Brain microvascular endothelial cell (primary cell): Measurements from ENCODE around the gene GASK1A.
"Not testable (repeated sequence)": the region's sequence is repeated elsewhere in the genome, so short reads cannot be mapped to it uniquely, and the experiment has no call there.

Experiments
- DNase-seq: peaks from one replicate; pipeline ENCODE4 v3.0.0-alpha.2; 2020
- H3K27ac ChIP-seq: fragments of 250-450 bp; sonication (Bioruptor Pico); 2 replicates; pipeline ENCODE4 v1.5.1; 2020; ENCODE audit warnings: mild to moderate bottlenecking, moderate library complexity
- H3K27me3 ChIP-seq: fragments of 250-450 bp; sonication (Bioruptor Pico); replicated peaks from 2 replicates; pipeline ENCODE4 v1.5.1; 2020; ENCODE audit warnings: mild to moderate bottlenecking
- H3K36me3 ChIP-seq: fragments of 250-450 bp; sonication (Bioruptor Pico); replicated peaks from 2 replicates; pipeline ENCODE4 v1.5.1; 2020; ENCODE audit warnings: mild to moderate bottlenecking
- H3K4me3 ChIP-seq: 2 replicates; pipeline ENCODE4 v1.5.1; 2011; ENCODE audit warnings: low read depth, mild to moderate bottlenecking, control low read depth, low read length, moderate library complexity
- in situ Hi-C: cut with HindIII; loops from 2 replicates; pipeline ENCODE4 v1.10.0; 2017; ENCODE audit warnings: low sequenced_read_pairs, low pct_ligation_motif_present
- TF ChIP-seq, protein P1 (sequence below): IDR thresholded peaks from 2 replicates; pipeline ENCODE4 v1.5.1; 2011; ENCODE audit warnings: low read depth, mild to moderate bottlenecking, moderate library complexity, low read length, control low read depth, inconsistent platforms; ENCODE audit errors: missing control alignments

The GASK1A gene

DNA sequence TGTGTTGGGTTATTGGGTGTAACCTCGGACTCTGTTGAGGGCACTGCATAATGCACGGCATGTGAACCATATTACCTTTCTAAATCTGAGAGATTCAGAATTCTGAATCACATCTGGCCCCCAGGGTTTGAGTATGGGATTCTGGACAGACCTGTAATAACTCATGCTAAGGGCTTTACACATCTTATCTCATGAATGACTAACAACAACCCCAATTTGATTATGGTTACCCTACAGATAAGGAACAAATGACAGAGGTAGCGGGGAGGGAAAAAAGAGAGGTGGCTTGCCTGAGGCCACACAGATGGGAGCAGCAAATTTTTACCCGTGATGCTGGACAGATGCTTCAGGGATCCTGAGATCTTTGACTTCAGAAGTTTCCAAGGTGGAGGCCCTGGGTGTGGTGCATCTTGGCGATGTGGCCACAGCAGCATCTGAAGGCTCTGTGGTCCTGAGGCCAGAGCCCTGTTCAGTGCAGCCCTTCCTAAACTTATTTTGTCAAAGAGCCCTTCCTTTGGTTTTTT lies 83.0 kb downstream of the GASK1A start:
- no peak overlapping the region for H3K27ac ChIP-seq
- TF ChIP-seq, protein P1, sequence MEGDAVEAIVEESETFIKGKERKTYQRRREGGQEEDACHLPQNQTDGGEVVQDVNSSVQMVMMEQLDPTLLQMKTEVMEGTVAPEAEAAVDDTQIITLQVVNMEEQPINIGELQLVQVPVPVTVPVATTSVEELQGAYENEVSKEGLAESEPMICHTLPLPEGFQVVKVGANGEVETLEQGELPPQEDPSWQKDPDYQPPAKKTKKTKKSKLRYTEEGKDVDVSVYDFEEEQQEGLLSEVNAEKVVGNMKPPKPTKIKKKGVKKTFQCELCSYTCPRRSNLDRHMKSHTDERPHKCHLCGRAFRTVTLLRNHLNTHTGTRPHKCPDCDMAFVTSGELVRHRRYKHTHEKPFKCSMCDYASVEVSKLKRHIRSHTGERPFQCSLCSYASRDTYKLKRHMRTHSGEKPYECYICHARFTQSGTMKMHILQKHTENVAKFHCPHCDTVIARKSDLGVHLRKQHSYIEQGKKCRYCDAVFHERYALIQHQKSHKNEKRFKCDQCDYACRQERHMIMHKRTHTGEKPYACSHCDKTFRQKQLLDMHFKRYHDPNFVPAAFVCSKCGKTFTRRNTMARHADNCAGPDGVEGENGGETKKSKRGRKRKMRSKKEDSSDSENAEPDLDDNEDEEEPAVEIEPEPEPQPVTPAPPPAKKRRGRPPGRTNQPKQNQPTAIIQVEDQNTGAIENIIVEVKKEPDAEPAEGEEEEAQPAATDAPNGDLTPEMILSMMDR, result no peak
- no peak overlapping the region for H3K4me3 ChIP-seq
- in situ Hi-C loops, result no loop called here
- DNase-seq, result no peak
- no peaks in the 10 kb centered on the region for H3K27me3 ChIP-seq
- no peaks in the 10 kb centered on the region for H3K36me3 ChIP-seq

- in situ Hi-C loops, result no loop called here
- H3K4me3 ChIP-seq, result no peak overlapping the region
- peak; percentile 9 for DNase-seq
- H3K27me3 ChIP-seq, result no peaks in the 10 kb centered on the region
- TF ChIP-seq, protein P1, result no peak
- no peaks in the 10 kb centered on the region for H3K36me3 ChIP-seq
- no peak overlapping the region for H3K27ac ChIP-seq
Measured at GRCh38 chr3:43062564-43063040, 83.5 kb downstream of the GASK1A start.

- TF ChIP-seq, protein P1, result no peak
- no peak overlapping the region for H3K4me3 ChIP-seq
- no peak overlapping the region for H3K27ac ChIP-seq
- in situ Hi-C loops, result no loop called here
- H3K36me3 ChIP-seq, result no peaks in the 10 kb centered on the region
- no peak for DNase-seq
- H3K27me3 ChIP-seq, result no peaks in the 10 kb centered on the region
Measured at GRCh38 chr3:43063114-43063513, 84.0 kb downstream of the GASK1A start.

DNA sequence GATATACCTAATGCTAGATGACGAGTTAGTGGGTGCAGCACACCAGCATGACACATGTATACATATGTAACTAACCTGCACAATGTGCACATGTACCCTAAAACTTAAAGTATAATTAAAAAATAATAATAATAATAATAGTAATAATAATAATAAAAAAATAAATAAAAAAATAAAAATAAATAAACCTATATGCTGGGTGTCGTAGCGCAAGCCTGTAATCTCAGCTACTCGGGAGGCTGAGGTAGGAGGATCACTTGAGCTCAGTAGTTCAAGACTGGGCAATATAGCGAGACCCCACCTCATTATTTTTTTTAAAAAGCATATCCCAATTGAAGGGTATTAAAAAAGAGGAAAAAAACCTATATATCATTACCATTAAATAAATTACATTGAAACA lies 91.6 kb downstream of the GASK1A start:
- H3K27ac ChIP-seq, H3K4me3 ChIP-seq, H3K36me3 ChIP-seq, H3K27me3 ChIP-seq, DNase-seq, in situ Hi-C loops: not testable (repeated sequence)

DNA sequence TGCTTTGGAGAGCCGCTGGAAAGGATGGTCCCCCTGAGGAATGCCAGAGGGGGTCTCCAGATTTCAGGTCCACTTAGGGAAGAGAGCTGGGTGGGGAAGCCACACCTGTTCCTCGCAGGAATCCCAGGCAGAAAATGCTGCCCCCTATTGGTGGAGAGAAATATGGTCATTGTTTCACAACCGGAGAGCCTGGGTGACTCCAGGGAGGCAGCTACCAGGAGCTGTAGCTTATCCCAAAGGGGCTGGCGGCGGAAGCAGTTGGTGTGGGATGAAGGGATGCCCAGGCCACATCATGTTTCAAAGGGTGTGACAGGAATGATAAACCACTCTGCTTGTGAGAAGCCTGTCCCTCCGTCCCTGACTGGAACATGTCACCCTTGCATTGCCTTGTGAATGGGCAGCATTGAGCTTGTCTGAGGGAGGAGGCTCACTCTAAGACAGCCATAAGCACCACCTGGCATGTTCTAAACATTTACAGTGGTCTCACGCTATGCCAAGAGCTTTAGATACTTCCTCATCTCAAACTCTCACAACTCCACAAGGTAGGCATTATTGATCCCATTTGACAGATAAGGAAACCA lies 92.3 kb downstream of the GASK1A start:
- Histone ChIP-seq H3K36me3 (no peaks in the 10 kb centered on the region), H3K4me3 (no peak overlapping the region), H3K27me3 (no peaks in the 10 kb centered on the region), H3K27ac (no peak overlapping the region)
- TF ChIP-seq, protein P1, result peak; percentile 58
- in situ Hi-C loops, result no loop called here
- no peak for DNase-seq

DNA sequence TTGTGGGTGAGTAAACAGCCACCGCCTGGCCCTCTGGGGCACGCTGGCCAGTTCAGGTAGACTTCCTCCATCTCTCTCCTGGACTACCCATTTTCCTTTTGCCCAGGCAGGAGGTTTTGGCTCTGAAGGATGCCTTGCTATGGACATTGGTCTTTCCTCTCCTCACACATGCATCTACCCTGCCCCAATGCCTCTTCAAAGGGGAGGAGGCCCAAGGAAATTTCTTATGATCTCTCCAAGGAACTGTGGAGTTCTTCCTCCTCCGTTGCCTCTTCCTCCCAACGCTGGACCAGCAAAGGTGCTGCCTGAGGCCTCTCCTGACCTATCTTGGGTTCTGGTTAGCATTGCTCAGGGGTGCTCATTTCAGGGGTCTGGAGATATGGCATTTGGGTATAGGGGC lies 93.2 kb downstream of the GASK1A start:
- no peak overlapping the region for H3K4me3 ChIP-seq
- in situ Hi-C loops, result no loop called here
- DNase-seq, result no peak
- H3K36me3 ChIP-seq, result no peaks in the 10 kb centered on the region
- H3K27ac ChIP-seq, result no peak overlapping the region
- H3K27me3 ChIP-seq, result no peaks in the 10 kb centered on the region
- TF ChIP-seq, protein P1, result no peak
